ENCODE results near the gene EEF1AKMT3. TPM values are rescaled to one million over a fixed set of nuclear protein-coding genes. Genes with fewer than 3 reads are reported as not detected.

Gene EEF1AKMT3
- total and polyA plus RNA-seq, 7 donors, result 0.62 to 2.0 (median 1.3) TPM

DNA sequence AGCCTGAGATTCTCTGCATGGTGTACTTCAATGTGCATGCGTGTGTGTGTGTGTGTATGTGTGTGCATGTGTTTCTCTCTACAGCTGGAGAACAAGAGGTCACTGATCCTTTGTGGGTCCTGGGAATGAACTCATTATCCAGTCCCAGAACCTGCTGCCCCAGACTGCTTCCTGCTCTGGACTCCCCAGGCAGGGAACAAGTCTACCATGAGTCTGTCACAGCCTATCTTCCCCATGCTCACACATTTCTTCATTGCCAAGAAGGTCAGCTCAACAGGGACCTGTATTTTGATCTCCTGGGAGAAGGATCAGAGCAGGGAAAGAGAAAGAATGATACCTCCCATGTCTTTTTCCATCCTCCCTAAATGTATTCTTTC is 31.0 kb upstream of the EEF1AKMT3 start:
- TF ChIP-seq, protein P1, sequence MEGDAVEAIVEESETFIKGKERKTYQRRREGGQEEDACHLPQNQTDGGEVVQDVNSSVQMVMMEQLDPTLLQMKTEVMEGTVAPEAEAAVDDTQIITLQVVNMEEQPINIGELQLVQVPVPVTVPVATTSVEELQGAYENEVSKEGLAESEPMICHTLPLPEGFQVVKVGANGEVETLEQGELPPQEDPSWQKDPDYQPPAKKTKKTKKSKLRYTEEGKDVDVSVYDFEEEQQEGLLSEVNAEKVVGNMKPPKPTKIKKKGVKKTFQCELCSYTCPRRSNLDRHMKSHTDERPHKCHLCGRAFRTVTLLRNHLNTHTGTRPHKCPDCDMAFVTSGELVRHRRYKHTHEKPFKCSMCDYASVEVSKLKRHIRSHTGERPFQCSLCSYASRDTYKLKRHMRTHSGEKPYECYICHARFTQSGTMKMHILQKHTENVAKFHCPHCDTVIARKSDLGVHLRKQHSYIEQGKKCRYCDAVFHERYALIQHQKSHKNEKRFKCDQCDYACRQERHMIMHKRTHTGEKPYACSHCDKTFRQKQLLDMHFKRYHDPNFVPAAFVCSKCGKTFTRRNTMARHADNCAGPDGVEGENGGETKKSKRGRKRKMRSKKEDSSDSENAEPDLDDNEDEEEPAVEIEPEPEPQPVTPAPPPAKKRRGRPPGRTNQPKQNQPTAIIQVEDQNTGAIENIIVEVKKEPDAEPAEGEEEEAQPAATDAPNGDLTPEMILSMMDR (IDR thresholded peaks at IDR 0.05), result no peak
- WGBS, 3 donors, result 56 to 80% (median 57%) methylated on average over 1 of the region's 1 CpG
- peaks cover 25% of the 10 kb centered on the region for H3K4me1 ChIP-seq
- peak overlapping the region; percentile 16 for H3K27ac ChIP-seq
- intact Hi-C loops (cut with DNase I), result no loop called here
- peak overlapping the region; percentile 15 for H3K4me3 ChIP-seq
- no peak for DNase-seq
- peaks cover 0 to 43% (median 20%) of the 10 kb centered on the region in 3 donors for H3K27me3 ChIP-seq (ENCODE audit: insufficient read depth in 3 of 3, low read length in 2 of 3)
- H3K36me3 ChIP-seq (ENCODE audit: insufficient read depth in 1 of 2, low read depth in 1 of 2), result peaks cover 0 to 6% of the 10 kb centered on the region in 2 donors
- no peaks in the 10 kb centered on the region for H3K9me3 ChIP-seq
- no peak for ATAC-seq

DNA sequence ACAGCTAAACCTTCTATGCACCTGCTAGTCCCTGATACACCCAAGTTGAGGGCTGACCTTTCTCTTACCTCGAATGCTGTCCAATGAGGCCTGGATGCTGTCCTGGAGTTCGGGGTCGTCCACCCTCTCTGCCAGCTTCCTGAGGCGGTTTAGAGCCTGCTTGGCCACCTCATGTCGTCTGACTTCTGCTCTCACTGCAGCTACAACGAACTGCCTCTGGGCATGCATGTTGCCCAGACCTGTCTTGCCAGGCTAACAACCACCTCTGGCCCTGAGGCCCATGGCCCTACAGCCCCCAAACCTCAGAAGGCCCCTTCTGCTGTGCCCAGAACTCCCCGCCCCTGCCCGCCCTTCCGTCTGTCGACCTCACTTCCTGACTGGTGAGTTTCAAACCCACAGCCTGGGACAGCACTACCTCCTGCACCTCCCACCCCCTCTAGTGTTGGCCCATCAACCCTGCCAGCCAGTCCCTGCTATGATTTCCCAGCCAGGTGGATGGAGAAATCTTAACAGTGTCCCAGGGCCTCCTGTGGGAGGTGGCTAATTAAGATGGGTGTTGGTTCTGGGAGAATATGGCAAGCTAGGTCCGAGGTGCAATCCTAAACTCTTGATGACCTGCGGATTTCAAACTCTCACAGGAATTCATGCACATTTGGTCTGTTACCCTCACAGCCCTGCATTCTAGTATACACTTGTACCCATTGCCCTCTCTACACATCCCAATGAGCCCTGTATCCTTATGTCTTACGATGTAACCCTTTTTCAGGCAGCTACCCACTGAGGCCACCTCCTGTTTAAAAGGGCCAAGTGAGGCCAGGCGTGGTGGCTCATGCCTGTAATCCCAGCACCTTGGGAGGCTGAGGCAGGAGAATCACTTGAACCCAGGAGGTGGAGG is 30.3 kb upstream of the EEF1AKMT3 start:
- peak overlapping the region; percentile 15 for H3K4me3 ChIP-seq
- WGBS, 3 donors, result 46 to 52% (median 48%) methylated on average over 14 of the region's 14 CpGs
- H3K27me3 ChIP-seq (ENCODE audit: insufficient read depth in 3 of 3, low read length in 2 of 3), result peaks cover 0 to 36% (median 15%) of the 10 kb centered on the region in 3 donors
- TF ChIP-seq, protein P1 (IDR thresholded peaks at IDR 0.05), result no peak
- H3K27ac ChIP-seq, result peak overlapping the region; percentile 16
- ATAC-seq, result no peak
- peaks cover 20% of the 10 kb centered on the region for H3K4me1 ChIP-seq
- peaks cover 4 to 13% of the 10 kb centered on the region in 2 donors for H3K36me3 ChIP-seq (ENCODE audit: insufficient read depth in 1 of 2, low read depth in 1 of 2)
- no peaks in the 10 kb centered on the region for H3K9me3 ChIP-seq
- DNase-seq, result peak in 1 of 2 donors; percentile 67
- intact Hi-C loops (cut with DNase I), result no loop called here

DNA sequence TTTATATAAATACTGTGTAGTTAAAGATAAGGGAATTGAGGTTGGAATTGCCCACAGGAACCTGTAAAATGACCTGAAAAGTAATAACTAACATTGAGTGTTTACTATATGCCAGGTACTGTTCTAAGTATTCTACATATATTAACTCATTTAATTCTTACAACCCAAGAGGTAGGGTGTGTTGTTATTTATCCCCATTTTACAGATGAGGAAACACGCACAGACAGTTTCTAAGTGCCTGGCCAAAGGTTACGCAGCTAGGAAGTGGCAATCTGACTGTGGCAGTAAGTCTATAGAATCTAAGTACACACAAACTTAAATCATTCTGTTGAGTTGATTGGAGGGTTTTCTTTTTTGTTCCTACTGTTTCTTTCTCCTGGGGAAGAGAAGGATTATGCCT is 28.6 kb upstream of the EEF1AKMT3 start:
- Histone ChIP-seq H3K27me3 (ENCODE audit: insufficient read depth in 3 of 3, low read length in 2 of 3) (peaks cover 0 to 20% (median 5%) of the 10 kb centered on the region in 3 donors), H3K36me3 (ENCODE audit: insufficient read depth in 1 of 2, low read depth in 1 of 2) (peaks cover 11 to 29% of the 10 kb centered on the region in 2 donors), H3K27ac (peak overlapping the region; percentile 97), H3K9me3 (no peaks in the 10 kb centered on the region), H3K4me1 (peaks cover 11% of the 10 kb centered on the region), H3K4me3 (peak overlapping the region; percentile 96)
- 94 to 96% (median 96%) methylated on average over 2 of the region's 2 CpGs for WGBS, 3 donors
- ATAC-seq, result no peak
- TF ChIP-seq, protein P1 (IDR thresholded peaks at IDR 0.05), result no peak
- no peak for DNase-seq
- intact Hi-C loops (cut with DNase I), result no loop called here

DNA sequence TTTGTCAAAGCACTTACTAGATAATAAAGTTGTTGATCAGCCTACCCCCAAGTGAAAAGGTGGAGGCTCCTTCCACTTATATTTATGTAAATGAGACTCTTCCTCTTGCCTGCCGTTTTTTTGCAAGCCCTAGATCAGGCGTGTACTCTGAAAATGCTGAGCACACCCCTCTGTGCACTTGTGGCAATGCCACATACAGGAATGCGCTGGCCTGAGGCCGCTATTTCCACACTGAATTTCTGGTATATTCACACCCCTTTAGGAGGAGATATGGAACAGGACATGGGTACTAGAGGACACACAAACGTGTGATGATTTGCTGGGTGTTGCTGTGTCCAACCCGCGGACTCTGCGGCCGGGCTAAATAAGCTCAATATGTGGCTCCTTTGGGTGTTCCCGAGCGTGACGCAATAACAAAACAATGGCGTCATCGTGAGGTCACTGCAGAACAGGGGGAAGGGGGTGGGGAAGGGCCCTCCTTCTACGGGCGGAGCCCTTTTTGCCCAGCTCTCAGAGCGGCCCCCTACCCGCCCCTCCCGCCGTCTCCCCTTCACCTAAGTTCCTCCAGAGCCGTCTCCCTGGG is 28.1 kb upstream of the EEF1AKMT3 start:
- WGBS, 3 donors, result 4 to 6% (median 5%) methylated on average over 21 of the region's 21 CpGs
- TF ChIP-seq, protein P1 (IDR thresholded peaks at IDR 0.05), result no peak
- peak overlapping the region; percentile 97 for H3K27ac ChIP-seq
- H3K4me3 ChIP-seq, result peak overlapping the region; percentile 96
- ATAC-seq (peak; percentile 76 to 79 (median 78)), DNase-seq (peak; percentile 78 to 87)
- H3K4me1 ChIP-seq, result peaks cover 11% of the 10 kb centered on the region
- intact Hi-C loops (cut with DNase I), result no loop called here
- no peaks in the 10 kb centered on the region for H3K9me3 ChIP-seq
- peaks cover 0 to 14% (median 3%) of the 10 kb centered on the region in 3 donors for H3K27me3 ChIP-seq (ENCODE audit: insufficient read depth in 3 of 3, low read length in 2 of 3)
- H3K36me3 ChIP-seq (ENCODE audit: insufficient read depth in 1 of 2, low read depth in 1 of 2), result peaks cover 14 to 35% of the 10 kb centered on the region in 2 donors
